CD4-positive, alpha-beta T cell treated with Interleukin-10 for 1 hour (primary cell): ENCODE measurements around the gene ABCC3.

Source experiments
- DNase-seq: peaks from one replicate; pipeline ENCODE4 v3.0.0-alpha.2; 2020

ABCC3 gene

DNA sequence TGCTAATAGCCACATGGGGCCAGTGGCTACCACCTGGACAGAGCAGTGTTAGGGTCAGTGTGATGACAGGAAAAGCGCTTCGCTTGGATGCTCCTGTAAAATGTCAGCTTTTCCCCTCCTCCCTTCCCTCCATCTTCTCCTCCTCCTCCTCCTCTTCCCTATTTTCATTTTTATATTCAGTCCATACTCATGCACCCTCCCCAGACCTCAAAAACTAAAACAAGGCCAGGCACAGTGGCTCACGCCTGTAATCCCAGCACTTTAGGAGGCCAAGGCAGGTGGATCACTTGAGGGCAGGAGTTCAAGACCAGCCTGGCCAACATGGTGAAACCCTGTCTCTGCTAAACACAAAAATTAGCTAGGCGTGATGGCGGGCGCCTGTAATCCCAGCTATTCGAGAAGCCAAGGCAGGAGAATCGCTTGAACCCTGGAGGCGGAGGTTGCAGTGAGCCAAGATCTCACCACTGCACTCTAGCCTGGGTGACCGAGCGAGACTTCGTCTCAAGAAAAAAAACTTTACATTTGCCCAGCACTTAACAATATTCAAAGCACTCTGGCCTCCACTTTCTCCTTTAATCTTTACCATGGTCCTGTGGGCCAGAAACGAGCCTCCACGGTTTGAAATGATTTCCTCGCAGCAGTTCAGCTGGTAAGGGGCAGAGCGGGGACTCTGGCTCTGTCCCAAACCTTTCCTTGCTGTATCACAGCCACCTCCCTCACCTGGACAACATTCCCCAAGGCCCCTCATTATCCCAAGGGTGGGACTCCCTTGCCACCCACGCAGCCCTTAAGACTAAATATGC is 51.2 kb downstream of the ABCC3 start:
- no peak for DNase-seq

DNA sequence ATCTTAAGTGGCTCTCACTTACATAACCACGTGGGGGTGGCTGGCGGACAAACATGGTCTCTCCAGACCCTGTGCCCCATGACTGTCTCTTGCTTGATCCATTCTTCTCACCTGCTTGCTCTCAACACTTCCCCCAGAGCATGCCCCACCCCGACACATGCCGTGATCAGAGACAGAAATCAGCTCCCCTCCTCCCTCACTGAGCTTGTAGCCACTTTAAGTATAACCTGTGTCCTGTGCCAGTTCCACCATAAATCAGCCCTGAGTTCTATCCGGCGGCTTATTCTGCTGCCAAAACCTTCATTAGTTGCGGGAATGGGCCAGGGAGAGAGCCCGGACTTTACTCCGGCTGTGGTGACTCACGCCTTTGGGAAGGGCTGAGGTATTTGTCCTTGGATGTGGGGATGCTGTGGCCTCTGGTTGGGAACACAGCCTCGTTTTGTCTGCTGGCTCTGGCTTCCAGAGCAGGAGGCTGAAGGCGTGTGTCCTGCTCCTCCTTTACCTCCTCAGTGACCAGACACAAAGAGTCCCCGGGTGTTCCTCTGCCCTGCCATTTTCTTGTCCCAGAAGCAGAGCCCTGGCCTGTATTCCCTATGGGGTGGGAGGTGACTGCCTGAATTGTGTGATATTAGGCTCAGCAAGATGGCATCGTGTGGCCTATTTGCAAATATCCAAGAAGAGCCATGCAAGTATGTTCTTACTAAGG is 52.0 kb downstream of the ABCC3 start:
- no peak for DNase-seq

DNA sequence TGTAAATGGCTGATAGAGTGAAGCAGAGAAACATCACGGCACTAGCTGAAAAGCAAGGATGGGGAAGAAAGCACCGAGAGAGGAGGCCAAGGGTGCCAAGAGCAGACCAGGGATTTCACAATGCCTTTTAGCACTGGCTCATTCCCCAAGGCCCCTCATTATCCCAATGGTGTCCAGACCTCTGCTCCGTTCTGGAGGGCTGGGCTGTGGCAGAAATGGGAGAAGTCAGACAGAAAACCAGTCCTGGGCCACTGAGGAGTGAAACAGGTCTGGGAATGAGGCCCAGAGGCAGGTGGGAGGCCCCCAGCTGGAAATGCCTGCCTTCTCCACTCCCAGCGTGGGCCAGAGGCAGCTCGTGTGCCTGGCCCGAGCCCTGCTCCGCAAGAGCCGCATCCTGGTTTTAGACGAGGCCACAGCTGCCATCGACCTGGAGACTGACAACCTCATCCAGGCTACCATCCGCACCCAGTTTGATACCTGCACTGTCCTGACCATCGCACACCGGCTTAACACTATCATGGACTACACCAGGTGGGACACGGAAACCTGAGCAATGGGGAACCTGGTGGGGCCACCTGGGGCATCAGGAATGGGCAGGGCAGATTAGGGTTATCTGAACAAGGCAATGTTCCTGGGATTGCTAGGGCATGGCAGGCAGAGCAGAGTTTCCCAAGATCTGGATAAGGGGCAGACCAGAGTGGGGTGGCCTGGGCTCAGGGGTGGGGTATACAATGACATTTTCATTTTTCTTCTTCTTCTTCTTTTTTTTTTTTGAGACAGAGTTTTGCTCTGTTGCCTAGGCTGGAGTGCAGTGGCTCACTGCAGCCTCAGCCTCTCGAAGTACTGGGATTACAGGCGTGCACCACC is 52.8 kb downstream of the ABCC3 start:
- no peak for DNase-seq

DNA sequence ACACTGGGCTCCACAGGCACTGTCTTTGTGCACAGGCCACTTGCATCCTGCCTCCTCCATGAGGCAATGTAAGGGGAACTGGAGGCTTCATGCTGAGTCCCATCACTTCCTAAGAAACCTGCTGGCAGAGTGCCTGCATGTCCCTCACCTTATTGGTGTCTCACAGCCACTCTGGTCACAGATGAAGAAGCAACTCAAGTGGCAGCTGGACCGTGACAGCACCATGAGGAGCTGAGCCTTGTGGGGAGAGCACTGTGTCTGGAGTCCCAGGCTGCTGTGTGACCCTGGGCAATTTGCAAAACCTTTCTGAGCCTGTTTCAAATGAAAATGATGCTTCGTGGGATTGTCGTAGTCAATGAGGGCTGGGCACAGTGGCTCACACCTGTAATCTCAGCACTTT is 53.6 kb downstream of the ABCC3 start:
- no peak for DNase-seq

DNA sequence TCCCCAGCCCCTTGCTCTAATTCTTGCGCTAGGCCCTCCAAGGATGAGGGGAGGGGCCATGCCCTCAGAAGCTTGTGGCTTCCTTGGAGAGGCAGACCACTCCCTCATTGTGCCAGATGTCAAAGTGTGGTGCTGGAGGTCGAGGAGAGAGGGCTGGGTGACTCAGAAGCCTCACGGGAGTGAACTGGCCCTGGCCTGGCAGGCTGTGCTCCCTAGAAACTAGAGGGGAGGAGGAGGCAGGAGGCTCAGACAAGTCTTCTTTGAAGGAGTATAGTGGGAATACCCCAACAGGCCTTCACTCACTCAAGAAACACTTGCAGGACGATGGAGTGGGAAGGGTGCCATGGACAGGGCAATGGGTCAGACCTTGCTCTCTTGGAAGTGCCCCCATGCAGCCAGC is 54.6 kb downstream of the ABCC3 start:
- no peak for DNase-seq

DNA sequence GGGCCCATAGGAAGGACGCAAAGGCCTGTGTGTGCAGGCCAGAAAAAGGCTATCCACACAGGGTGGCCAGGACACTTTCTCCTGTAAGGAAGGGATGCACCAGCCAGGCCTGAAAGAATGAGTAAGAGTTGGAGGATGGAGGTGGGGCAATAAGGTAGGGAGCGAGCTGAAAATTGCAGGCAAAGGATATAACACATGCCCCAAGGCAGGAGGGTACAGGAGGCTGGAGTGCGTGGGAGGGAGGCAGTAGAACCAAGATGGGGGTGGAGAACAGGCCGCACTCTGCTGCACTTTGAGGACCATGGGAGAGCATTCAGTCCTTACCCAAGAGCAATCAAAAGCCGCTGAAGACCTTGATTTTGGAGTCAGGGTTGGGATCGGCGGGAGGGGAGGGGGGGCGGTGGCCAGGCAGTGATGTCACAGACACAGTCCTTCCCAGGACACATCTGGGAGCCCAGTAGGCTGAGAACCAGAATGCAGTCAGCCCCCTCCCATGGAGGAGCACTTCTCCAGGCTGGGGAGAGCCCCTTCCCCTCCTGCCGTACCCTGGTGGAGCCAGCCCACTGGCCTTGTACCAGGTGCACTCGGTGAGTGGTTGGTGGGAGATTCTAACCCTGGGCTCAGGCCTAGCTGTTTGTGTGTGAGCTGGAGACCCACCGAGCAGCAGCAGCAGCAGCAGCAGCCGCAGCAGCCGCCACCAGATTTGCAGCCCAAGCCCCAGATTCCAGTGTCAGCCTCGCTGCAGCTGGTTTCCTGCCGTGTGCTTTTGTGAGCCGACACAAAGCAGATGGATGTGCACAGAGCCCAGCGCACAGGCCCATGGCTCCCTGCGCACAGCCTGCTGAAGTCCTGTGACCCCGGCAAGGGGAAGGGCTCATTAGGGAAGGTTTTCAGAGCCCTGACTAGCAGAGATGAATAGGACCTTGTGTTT is 55.5 kb downstream of the ABCC3 start:
- no peak for DNase-seq

DNA sequence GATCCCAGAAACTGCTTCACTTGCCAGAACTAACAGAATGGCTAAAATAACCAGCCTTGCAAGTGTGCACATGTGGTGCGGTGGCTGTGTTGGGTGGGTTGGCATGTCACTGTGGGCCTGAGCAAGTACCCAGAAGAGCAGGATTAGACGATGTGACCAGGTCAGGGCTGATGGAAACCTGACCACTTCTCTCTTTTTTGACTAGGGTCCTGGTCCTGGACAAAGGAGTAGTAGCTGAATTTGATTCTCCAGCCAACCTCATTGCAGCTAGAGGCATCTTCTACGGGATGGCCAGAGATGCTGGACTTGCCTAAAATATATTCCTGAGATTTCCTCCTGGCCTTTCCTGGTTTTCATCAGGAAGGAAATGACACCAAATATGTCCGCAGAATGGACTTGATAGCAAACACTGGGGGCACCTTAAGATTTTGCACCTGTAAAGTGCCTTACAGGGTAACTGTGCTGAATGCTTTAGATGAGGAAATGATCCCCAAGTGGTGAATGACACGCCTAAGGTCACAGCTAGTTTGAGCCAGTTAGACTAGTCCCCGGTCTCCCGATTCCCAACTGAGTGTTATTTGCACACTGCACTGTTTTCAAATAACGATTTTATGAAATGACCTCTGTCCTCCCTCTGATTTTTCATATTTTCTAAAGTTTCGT is 56.3 kb downstream of the ABCC3 start:
- DNase-seq, result no peak

DNA sequence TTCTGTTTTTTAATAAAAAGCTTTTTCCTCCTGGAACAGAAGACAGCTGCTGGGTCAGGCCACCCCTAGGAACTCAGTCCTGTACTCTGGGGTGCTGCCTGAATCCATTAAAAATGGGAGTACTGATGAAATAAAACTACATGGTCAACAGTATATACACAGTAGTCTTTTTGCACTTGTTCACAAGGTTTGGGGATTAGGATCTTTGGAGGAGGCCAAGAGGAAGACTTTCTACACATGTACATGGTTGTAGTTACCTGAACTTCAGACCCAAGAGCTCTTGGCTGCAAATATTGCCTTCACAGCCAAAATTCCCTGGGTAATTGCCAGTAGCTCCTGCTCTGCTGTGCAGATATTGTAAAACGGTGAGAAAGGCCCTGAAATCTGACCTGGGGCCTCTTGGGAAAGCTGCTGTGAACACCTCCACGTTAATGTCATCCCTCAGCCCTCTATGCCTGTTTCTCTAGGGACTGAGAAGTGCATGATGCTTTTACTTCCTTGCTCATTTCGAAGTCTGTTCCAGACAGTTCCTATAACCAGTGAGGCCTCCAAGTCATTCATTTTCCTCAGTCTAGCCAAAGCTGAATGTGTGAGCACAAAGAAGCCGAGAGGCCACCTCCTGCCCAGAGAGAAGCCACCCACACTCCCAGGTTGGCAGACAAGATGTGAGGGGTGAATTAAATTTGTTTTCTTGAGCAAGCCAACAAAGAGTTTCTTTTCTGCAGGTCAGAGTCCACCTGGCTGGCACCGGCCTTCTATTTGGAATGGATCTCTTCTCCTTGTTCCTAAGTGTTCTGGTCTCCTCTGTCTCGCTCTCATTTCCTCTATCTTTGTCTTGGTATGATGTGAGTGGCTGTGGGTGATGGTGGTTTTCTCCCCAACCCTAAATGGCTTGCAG is 57.1 kb downstream of the ABCC3 start:
- DNase-seq, result no peak

DNA sequence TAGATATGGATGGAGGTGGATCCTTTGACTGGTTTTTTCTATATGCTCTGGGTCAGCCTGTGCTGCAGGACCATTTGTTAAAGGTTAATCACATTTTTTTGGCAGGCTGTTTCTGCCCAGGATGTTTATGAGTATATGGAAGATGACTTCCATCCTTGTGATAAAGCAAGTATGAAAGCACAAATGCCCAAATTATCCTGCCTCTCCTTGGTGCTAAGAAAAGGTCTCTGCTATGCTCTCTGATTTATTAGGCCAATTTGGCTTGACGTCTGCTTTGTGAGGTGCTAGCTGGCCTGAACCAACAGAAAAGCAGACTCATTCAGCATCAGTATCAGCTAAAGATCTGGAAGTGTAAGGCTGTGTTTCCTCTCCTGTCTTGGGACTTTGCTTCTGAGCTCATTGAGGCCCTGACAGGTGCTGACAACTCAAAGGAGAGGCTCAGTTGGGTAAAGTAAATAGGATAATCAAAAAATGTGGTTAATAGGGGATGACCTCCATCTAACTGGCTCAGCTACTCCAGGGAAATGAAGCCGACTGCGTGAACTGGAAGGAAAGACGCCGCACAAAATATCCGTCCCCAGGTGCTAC is 57.9 kb downstream of the ABCC3 start:
- DNase-seq, result no peak

DNA sequence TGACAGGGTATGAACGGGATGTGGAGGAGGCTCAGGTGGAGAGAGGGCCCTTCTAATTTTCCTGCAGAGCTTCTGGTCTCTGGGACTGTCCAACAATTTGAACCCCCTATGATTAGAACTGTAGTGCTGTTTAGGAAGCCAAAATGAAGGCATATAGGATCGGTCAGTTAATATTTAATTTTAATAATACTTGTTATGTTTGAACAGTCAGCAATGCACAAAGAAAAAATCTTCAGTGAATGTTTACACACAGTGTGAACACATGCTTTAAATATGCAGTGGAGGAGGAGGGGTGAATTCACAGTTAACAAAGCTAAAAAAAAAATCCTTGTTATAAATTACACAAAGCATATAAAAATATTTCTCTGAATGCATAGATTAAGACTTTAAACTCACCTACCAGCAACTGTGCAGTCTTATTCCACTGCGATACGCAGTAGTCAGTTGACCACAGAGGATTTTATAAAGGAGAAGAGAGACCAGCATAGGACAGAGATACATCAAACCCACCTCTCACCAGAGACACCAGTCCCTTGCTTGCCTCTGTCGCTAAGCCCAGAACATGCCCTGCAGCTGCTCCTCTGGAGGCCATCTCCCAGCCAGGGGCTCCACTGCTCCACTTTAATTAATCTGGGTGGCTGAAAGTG is 58.5 kb downstream of the ABCC3 start:
- DNase-seq, result no peak

DNA sequence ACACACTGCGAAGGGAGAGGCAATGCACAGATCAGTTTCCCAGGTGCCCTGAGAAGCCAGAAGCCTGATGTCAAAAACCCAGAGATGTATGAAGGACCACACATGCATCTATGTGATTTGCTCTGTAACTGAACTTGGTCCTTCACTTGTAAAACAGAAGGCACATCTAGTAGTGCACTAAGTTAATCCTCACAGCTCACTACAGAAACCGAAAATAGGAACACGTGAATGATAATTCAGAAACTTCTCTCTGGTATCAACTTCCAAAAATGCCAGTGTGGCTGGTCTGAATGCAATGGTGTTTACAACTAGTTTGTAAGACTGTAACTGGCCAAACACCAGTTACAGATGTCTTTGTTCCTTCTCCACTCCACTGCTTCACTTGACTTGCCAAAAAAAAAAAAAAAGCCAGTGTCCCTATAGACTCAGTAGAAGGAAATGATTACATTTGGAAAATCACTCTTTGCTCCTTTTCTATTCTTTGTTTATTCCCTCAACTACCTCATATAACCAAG is 61.7 kb downstream of the ABCC3 start:
- no peak for DNase-seq

DNA sequence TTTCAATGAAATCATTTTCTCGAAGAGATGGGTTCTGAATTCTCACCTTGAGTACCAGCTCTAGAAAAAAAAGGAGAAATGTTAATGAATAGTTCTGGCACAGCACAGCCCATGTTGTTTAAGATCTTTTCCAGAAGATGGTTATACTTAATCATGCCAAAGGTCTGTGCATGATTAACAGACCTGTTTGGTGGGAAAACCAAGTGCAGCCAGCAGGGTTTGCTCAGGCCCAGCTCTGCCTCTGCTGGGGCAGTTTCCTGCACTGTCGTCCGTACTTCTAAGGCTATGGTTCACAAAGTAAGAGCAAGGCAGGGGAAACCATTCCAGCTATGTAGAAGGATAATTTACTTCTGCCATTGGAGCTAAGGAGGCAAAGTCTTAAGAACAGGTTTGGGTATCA is 62.4 kb downstream of the ABCC3 start:
- no peak for DNase-seq

DNA sequence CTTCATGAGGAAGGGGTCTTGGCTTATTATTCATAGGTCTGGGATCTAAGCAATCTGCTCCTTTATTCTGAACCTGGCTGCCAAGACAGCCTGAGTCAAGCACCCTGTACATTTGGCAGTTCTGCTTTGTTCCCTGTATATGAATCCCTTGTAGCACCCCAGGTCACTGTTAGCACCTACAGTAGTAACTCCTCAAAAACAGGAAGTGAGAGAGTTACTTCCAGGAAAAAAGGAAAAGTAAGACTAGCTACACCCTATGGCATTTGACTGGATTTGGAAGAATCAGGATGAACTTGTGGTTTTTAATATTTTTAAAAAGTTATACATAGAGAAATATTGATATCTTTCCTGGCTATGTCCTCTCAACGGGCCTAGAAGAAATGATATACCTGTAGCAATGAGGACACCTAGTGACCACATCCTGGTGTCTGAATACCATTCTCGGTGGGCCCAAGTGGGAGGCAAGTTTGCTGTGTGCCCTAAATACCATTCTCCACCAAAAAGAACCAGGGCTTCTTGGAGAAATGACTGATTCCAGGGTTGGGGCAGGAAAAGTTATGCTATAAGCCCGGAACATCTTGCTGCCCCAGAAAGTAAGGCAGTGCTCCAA is 63.1 kb downstream of the ABCC3 start:
- peak; percentile 5 for DNase-seq

DNA sequence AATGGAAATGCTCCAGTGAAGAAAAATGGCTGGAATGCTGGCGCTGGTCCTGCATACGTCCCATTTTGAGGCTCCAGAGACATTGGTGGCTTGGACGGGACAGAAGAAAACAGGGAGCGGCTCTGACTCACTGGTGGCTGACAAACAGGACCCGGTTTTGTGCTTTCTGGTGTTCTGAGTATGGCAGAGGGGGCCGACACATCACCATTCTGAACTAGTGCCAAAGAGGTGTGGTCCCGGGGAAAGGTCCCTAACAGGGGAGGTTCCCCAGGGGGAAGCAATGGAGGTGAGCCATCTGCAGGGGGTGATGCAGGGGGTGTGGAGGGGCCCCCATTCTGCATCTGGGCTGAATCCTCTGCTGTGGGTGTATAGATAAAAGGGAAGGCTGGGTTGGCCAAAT is 64.7 kb downstream of the ABCC3 start:
- DNase-seq, result no peak

DNA sequence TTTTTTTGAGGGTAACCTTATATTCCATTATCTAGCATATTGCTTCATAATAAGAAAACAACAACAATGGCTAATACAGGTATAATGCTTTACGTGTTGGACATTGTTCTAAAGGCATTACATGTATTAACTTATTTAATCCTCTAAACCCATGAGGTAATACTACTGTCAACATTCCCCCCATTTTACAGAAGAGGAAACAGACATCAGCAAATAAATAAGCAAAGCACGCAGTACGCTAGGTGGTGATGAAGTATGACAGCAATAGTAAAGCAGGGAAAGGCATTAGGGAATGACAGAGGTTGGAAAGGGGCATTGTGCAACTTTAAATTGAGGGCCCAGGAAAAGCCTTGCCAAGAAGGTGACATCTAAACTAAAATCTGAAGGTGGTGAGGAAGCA is 68.5 kb downstream of the ABCC3 start:
- DNase-seq, result no peak

DNA sequence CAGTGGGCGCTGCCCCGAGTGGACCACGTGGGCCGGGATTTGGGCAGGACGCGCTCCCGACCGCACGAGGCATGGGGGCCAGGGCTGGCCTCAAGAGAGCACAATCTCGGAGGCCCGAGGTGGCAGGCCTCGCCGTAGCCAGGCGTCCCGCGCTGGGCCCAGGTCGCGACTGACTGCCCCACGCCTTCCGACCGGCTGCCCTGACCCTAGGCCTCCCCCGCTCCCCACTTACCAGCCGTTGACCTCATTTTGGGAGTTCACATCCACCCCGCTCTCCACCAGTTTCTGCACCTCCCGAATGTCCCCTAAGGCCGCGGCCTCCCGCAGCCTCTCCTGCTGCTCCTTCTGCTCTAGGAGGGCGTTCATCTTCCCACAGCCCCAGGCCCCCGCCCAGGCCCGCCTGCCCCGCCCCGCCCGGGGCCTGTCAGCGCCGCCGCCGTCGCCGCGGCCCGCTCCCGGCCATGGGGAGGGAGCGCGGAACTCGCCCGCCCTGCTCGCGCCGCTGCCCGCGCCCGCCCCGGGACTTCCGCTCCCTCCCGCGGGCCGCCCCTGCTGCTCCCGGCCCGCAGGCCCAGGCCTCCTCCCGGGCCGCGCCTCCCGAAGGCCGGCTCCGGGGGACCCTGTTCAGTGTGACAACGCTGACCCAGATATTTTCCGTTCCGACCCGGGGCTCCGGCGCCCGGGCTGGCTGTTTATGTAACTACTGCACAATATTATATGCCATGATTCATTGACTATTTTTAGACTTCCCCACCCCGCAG is 72.8 kb downstream of the ABCC3 start, which contains the start of gene ANKRD40:
Gene ANKRD40 (minus strand): TSS at position 626 of the 761 bp plus-strand sequence. CDS start 260 bp downstream, at position 366.
- peak; percentile 95 for DNase-seq

DNA sequence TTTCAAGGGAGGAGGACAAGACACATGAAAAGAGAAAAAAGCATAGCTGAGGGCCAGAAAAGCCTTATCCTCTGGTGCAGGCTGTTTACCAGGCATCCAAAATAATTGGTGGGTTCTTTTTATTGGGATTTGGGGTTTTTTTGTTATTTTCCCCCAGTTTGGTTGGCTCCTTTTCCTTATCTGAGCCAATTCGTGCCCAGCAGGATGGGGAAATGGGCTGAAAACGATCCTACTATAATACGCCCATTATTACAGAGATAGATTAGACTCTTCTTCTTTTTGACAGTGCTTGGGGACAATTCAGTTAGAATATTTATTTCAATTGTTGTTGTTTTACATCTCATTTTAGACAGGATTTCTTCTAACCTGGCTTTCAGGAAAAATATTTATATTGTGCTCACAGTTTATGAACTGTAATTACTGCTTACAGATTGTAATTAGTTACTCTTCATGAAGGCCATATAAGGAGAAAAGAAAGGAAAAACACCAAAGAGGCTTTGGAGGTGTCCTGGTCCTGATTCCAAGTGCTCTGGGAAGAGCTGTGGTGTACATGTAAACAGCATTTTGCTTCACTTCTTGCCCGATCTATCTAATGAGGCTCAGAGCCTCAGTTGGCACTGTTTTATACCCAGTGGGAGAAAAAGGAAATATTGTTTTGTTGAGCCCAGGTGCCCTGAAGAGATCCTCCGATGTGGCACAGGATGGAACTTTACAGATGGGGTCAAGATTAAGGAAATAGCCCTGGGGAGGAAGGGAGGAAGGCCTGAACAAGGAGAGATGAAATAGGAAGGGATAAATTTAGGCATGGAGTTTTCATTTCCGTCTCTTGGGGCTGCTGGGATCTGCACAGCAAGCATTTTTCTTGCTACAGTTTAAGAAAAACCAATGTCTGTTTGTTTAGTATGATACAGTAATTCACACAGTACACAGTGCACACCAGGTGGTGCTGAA is 73.6 kb downstream of the ABCC3 start:
- DNase-seq, result peak; percentile 9
